ENCODE data around the gene NSL1. TPM values are rescaled to one million over a fixed set of nuclear protein-coding genes. Genes with fewer than 3 reads are reported as not detected.

NSL1 gene
- total and polyA plus RNA-seq, 2 donors from 2014 or later: 19.5 to 34.5 TPM

DNA sequence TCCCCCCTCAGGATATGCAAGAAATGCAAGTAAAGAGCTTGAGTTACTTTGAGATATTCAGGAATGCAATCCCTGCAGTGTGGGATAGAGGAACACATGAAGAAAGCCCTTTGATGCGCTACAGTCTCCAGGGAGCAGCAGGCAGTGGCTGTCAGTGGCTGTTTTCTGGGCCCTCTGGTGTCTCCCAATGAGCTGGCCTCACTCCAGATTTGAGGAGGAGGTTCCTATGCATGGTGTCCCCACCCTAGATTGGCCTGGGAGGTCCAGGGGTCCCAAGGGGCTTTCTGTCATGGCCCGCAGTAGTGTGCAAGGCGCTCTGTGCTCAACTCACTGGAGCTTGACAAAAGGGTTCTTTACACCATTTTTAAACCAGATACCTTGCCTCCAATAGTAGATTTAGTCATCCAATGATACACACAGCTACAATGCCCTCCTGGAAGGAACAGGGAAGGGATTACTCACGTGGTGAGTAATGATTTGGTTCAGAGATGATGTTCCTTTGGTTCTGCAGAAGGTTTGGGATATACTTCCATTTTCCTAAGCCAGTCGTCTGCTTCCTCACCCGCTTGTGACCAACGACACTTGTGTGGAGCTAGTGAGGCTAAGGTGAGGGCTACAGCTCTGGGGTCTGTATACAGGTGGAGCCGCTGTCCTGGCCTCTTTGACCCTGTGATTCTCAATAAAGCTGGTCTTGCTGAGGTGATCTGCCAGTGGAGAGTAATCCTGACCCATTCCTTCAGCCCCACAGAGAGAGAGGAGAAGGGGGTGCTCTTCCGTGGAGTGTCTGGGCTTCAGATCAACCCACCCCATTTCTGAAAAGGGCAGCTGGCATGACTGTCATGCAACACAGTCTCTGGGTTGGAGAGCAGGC is 98.6 kb downstream of the NSL1 start:
- Histone ChIP-seq H3K9ac (ENCODE audit: low read length in 3 of 3) (no peak overlapping the region), H3K4me3 (ENCODE audit: low read length in 3 of 3) (no peak overlapping the region), H3K27ac (ENCODE audit: low read depth in 2 of 2, low read length in 2 of 2) (no peak overlapping the region), H3K9me3 (ENCODE audit: control insufficient read depth in 2 of 3, insufficient read depth in 1 of 3, low read length in 3 of 3) (no peaks in the 10 kb centered on the region), H3K4me1 (ENCODE audit: control insufficient read depth in 2 of 3, insufficient read depth in 2 of 3, low read depth in 1 of 3, low read length in 3 of 3) (no peaks in the 10 kb centered on the region), H3K27me3 (ENCODE audit: control insufficient read depth, insufficient read depth, low read length) (peaks cover 13% of the 10 kb centered on the region), H3K36me3 (ENCODE audit: control insufficient read depth in 2 of 3, insufficient read depth in 3 of 3, low read length in 3 of 3) (no peaks in the 10 kb centered on the region)
- intact Hi-C loops (cut with DNase I): no loop called here
- DNase-seq: no peak
- TF ChIP-seq, protein P1, sequence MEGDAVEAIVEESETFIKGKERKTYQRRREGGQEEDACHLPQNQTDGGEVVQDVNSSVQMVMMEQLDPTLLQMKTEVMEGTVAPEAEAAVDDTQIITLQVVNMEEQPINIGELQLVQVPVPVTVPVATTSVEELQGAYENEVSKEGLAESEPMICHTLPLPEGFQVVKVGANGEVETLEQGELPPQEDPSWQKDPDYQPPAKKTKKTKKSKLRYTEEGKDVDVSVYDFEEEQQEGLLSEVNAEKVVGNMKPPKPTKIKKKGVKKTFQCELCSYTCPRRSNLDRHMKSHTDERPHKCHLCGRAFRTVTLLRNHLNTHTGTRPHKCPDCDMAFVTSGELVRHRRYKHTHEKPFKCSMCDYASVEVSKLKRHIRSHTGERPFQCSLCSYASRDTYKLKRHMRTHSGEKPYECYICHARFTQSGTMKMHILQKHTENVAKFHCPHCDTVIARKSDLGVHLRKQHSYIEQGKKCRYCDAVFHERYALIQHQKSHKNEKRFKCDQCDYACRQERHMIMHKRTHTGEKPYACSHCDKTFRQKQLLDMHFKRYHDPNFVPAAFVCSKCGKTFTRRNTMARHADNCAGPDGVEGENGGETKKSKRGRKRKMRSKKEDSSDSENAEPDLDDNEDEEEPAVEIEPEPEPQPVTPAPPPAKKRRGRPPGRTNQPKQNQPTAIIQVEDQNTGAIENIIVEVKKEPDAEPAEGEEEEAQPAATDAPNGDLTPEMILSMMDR (IDR thresholded peaks at IDR 0.05; ENCODE audit: borderline replicate concordance, extremely low read depth, insufficient read depth): no peak
- FAIRE-seq: no peak

DNA sequence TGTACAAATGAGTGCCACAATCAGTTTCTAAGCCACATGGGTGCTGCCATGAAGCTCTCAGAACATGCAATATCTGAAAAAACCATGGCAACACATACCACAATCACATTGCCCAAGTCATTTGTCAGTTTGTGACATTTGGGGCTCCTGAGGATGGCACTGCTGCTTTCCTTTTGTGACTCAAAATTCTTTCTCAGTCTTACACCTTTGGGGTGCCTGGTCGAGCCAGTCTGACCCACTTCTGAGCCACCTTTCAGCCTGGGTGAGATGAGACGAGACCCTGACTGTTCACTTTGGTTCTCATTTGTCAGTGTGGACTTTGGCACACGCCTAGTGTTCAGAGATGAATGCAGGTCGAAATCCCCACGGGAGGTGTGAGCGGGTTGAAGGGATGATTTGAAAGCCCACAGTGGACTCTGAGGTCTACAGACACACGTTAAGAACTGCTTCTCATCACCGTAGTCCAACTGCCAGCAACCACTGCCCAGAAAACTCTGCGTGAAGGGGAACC is 100.0 kb downstream of the NSL1 start:
- H3K9me3 ChIP-seq (ENCODE audit: control insufficient read depth in 2 of 3, insufficient read depth in 1 of 3, low read length in 3 of 3): no peaks in the 10 kb centered on the region
- H3K9ac ChIP-seq (ENCODE audit: low read length in 3 of 3): no peak overlapping the region
- H3K27ac ChIP-seq (ENCODE audit: low read depth in 2 of 2, low read length in 2 of 2): no peak overlapping the region
- FAIRE-seq (no peak), DNase-seq (no peak)
- no peak overlapping the region for H3K4me3 ChIP-seq (ENCODE audit: low read length in 3 of 3)
- H3K36me3 ChIP-seq (ENCODE audit: control insufficient read depth in 2 of 3, insufficient read depth in 3 of 3, low read length in 3 of 3): no peaks in the 10 kb centered on the region
- H3K27me3 ChIP-seq (ENCODE audit: control insufficient read depth, insufficient read depth, low read length): no peaks in the 10 kb centered on the region
- intact Hi-C loops (cut with DNase I): no loop called here
- TF ChIP-seq, protein P1 (IDR thresholded peaks at IDR 0.05; ENCODE audit: borderline replicate concordance, extremely low read depth, insufficient read depth): no peak
- no peaks in the 10 kb centered on the region for H3K4me1 ChIP-seq (ENCODE audit: control insufficient read depth in 2 of 3, insufficient read depth in 2 of 3, low read depth in 1 of 3, low read length in 3 of 3)

DNA sequence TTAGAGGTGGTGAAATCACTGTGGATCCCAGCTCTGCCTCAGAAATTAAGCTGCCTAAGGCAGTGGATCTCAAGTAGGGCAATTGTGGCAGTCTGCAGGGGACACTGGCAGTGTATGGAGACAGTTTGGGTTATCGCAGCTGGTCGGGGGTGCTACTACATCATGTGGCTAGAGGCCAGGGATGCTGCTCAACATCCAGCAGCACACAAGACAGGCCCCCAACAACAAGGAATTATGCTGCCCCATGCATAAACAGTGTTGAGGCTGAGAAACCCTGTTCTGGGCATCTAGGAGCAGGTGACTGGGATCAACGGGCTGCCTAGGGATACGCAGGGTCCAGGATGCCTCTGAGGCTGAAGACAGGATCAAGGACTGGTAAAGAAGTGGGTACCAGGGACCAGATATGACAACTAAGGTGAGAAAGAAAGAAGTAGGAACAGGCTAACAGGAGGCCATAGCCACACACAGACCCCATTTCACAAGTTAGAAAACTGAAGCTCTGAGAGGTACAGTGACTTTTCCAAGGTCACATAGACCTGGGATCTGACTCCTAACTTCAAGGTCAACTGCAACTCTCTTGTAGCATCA is 100.7 kb downstream of the NSL1 start:
- no peaks in the 10 kb centered on the region for H3K4me1 ChIP-seq (ENCODE audit: control insufficient read depth in 2 of 3, insufficient read depth in 2 of 3, low read depth in 1 of 3, low read length in 3 of 3)
- intact Hi-C loops (cut with DNase I): no loop called here
- H3K27ac ChIP-seq (ENCODE audit: low read depth in 2 of 2, low read length in 2 of 2): no peak overlapping the region
- no peaks in the 10 kb centered on the region for H3K27me3 ChIP-seq (ENCODE audit: control insufficient read depth, insufficient read depth, low read length)
- FAIRE-seq: no peak
- H3K36me3 ChIP-seq (ENCODE audit: control insufficient read depth in 2 of 3, insufficient read depth in 3 of 3, low read length in 3 of 3): no peaks in the 10 kb centered on the region
- TF ChIP-seq, protein P1 (IDR thresholded peaks at IDR 0.05; ENCODE audit: borderline replicate concordance, extremely low read depth, insufficient read depth): no peak
- no peak for DNase-seq
- H3K9me3 ChIP-seq (ENCODE audit: control insufficient read depth in 2 of 3, insufficient read depth in 1 of 3, low read length in 3 of 3): no peaks in the 10 kb centered on the region
- H3K9ac ChIP-seq (ENCODE audit: low read length in 3 of 3): no peak overlapping the region
- no peak overlapping the region for H3K4me3 ChIP-seq (ENCODE audit: low read length in 3 of 3)
